Measurements from ENCODE around the gene EPB41L2.

GRCh38 chr6:130965656-130966055 is 97.4 kb downstream of the EPB41L2 start:
- TF ChIP-seq CTCF (IDR thresholded peaks at IDR 0.05 in 4 of 5, conservative IDR thresholded peaks at IDR 0.05 in 1 of 5) (no peak), POLR2A (IDR thresholded peaks at IDR 0.05) (no peak)
